OCI-LY3 (cell line): ENCODE measurements around the gene CRYGN.

Experiments
- H2AFZ ChIP-seq: fragments of 200-600, 300-600 bp; shearing (Covaris generic); 2 replicates; pipeline ENCODE4 v1.6.0; 2014; ENCODE audit warnings: antibody characterized with exemption, low read depth, low read length
- H3K27ac ChIP-seq: fragments of 200-600, 300-600 bp; sonication (generic); 2 replicates; pipeline ENCODE4 v1.5.1; 2014; ENCODE audit warnings: mild to moderate bottlenecking, low read length, moderate library complexity, mixed read lengths
- H3K27me3 ChIP-seq: fragments of 200-600, 300-600 bp; sonication (generic); 2 replicates; pipeline ENCODE4 v1.6.1; 2014; ENCODE audit warnings: low read depth, low read length, mixed read lengths
- H3K36me3 ChIP-seq: fragments of 200-600, 300-600 bp; sonication (generic); replicated peaks from 2 replicates; pipeline ENCODE3; 2014; ENCODE audit warnings: low read depth, low read length, mixed read lengths
- H3K4me1 ChIP-seq: fragments of 300-600, 200-600 bp; sonication (generic); 2 replicates; pipeline ENCODE4 v1.6.1; 2014; ENCODE audit warnings: low read length, mixed read lengths
- H3K4me2 ChIP-seq: fragments of 200-600, 300-600 bp; sonication (generic); 2 replicates; pipeline ENCODE4 v1.6.1; 2014; ENCODE audit warnings: low read length, mixed read lengths
- H3K4me3 ChIP-seq: fragments of 300-600, 200-600 bp; sonication (generic); 2 replicates; pipeline ENCODE4 v1.5.1; 2014; ENCODE audit warnings: antibody characterized with exemption, mild to moderate bottlenecking, low read length, moderate library complexity
- H3K79me2 ChIP-seq: fragments of 300-600, 200-600 bp; shearing (Covaris generic); 2 replicates; pipeline ENCODE4 v1.6.1; 2014; ENCODE audit warnings: mild to moderate bottlenecking, low read length, mixed read lengths
- H3K9ac ChIP-seq: fragments of 300-600, 200-600 bp; shearing (Covaris generic); 2 replicates; pipeline ENCODE4 v1.6.0; 2014; ENCODE audit warnings: mild to moderate bottlenecking, low read length, moderate library complexity
- H3K9me3 ChIP-seq: fragments of 200-600, 300-600 bp; shearing (Covaris generic); 2 replicates; pipeline ENCODE4 v1.6.1; 2014; ENCODE audit warnings: low read length, mixed read lengths; ENCODE audit not compliant: insufficient read depth
- H4K20me1 ChIP-seq: fragments of 200-600, 300-600 bp; sonication (generic); 2 replicates; pipeline ENCODE4 v1.6.1; 2016; ENCODE audit warnings: low read length, mixed read lengths; ENCODE audit not compliant: insufficient read depth
- CTCF ChIP-seq: fragments of 200-600, 300-600 bp; sonication (generic); IDR thresholded peaks from 2 replicates; pipeline ENCODE4 v1.5.1; 2014; ENCODE audit warnings: antibody characterized with exemption, low read length, low read depth
- EZH2phosphoT487 ChIP-seq: fragments of 200-600 bp; shearing (Covaris generic); IDR thresholded peaks from 2 replicates; pipeline ENCODE4 v1.6.1; 2018; ENCODE audit warnings: antibody characterized with exemption, mixed run types, low read depth

The CRYGN gene

GRCh38 chr7:151457534-151457933 lies 17.6 kb upstream of the CRYGN start:
- H3K4me2 ChIP-seq: no peak overlapping the region
- H3K9me3 ChIP-seq: peaks cover 3% of the 10 kb centered on the region; the same call in 1 of the 2 replicates
- no peak overlapping the region for H3K27ac ChIP-seq
- no peaks in the 10 kb centered on the region; the same call in 1 of the 2 replicates for H4K20me1 ChIP-seq
- H3K27me3 ChIP-seq: peaks cover 17% of the 10 kb centered on the region
- no peak overlapping the region for H3K4me3 ChIP-seq
- peaks cover 6% of the 10 kb centered on the region for H3K36me3 ChIP-seq
- H3K79me2 ChIP-seq: no peaks in the 10 kb centered on the region
- no peak overlapping the region for H2AFZ ChIP-seq
- H3K9ac ChIP-seq: no peak overlapping the region
- TF ChIP-seq EZH2phosphoT487 (no peak), CTCF (no peak)
- no peaks in the 10 kb centered on the region for H3K4me1 ChIP-seq

- Histone ChIP-seq H3K9ac (no peak overlapping the region), H3K79me2 (no peaks in the 10 kb centered on the region), H3K9me3 (no peaks in the 10 kb centered on the region), H3K4me1 (no peaks in the 10 kb centered on the region), H3K27me3 (peaks cover 17% of the 10 kb centered on the region), H3K27ac (no peak overlapping the region), H2AFZ (no peak overlapping the region), H3K4me3 (no peak overlapping the region), H4K20me1 (no peaks in the 10 kb centered on the region; the same call in 1 of the 2 replicates), H3K4me2 (no peak overlapping the region), H3K36me3 (no peaks in the 10 kb centered on the region)
- no peak for TF ChIP-seq CTCF
- no peak for TF ChIP-seq EZH2phosphoT487
These were observed 16.8 kb upstream of the CRYGN start for GRCh38 chr7:151456782-151457181.

GRCh38 chr7:151456276-151456675 lies 16.3 kb upstream of the CRYGN start:
- no peak overlapping the region for H2AFZ ChIP-seq
- TF ChIP-seq CTCF (no peak), EZH2phosphoT487 (no peak)
- no peaks in the 10 kb centered on the region for H3K79me2 ChIP-seq
- no peak overlapping the region for H3K27ac ChIP-seq
- no peaks in the 10 kb centered on the region for H3K9me3 ChIP-seq
- H3K9ac ChIP-seq: no peak overlapping the region
- no peak overlapping the region for H3K4me3 ChIP-seq
- no peak overlapping the region for H3K4me2 ChIP-seq
- no peaks in the 10 kb centered on the region for H3K36me3 ChIP-seq
- no peaks in the 10 kb centered on the region for H3K4me1 ChIP-seq
- H3K27me3 ChIP-seq: peaks cover 22% of the 10 kb centered on the region
- no peaks in the 10 kb centered on the region; the same call in 1 of the 2 replicates for H4K20me1 ChIP-seq

- peaks cover 27% of the 10 kb centered on the region for H3K27me3 ChIP-seq
- no peak for TF ChIP-seq EZH2phosphoT487
- TF ChIP-seq CTCF: no peak
- no peak overlapping the region for H2AFZ ChIP-seq
- H3K9ac ChIP-seq: no peak overlapping the region
- H3K79me2 ChIP-seq: no peaks in the 10 kb centered on the region
- H3K4me1 ChIP-seq: no peaks in the 10 kb centered on the region
- H3K9me3 ChIP-seq: no peaks in the 10 kb centered on the region
- no peak overlapping the region for H3K4me2 ChIP-seq
- no peaks in the 10 kb centered on the region for H3K36me3 ChIP-seq
- no peaks in the 10 kb centered on the region; the same call in 1 of the 2 replicates for H4K20me1 ChIP-seq
- no peak overlapping the region for H3K4me3 ChIP-seq
- no peak overlapping the region for H3K27ac ChIP-seq
These were observed 15.7 kb upstream of the CRYGN start for GRCh38 chr7:151455690-151456089.
